IPS-20b (cell line): ENCODE measurements around the gene CLCN1.

Source experiments
- H3K27ac ChIP-seq: one replicate; pipeline ENCODE4 v1.5.1; 2013; ENCODE audit warnings: low read length
- H3K27me3 ChIP-seq: 2 replicates; pipeline ENCODE4 v1.6.1; 2013; ENCODE audit warnings: mild to moderate bottlenecking, low read length, inconsistent platforms; ENCODE audit not compliant: insufficient read depth
- H3K36me3 ChIP-seq: 2 replicates; pipeline ENCODE4 v1.6.1; 2013; ENCODE audit warnings: low read depth, mild to moderate bottlenecking, inconsistent platforms, low read length, moderate library complexity; ENCODE audit not compliant: insufficient read depth
- H3K4me1 ChIP-seq: 2 replicates; pipeline ENCODE4 v1.6.1; 2013; ENCODE audit warnings: mild to moderate bottlenecking, control low read depth, inconsistent platforms, low read length, moderate library complexity; ENCODE audit not compliant: insufficient read depth
- H3K4me3 ChIP-seq: 2 replicates; pipeline ENCODE4 v1.5.1; 2013; ENCODE audit warnings: mild to moderate bottlenecking, low read length, inconsistent platforms
- H3K9ac ChIP-seq: 2 replicates; pipeline ENCODE4 v1.6.1; 2013; ENCODE audit warnings: low read depth, mild to moderate bottlenecking, inconsistent platforms, low read length, moderate library complexity
- H3K9me3 ChIP-seq: 2 replicates; pipeline ENCODE4 v1.6.1; 2013; ENCODE audit warnings: mild to moderate bottlenecking, low read depth, low read length, inconsistent platforms; ENCODE audit not compliant: insufficient read depth

Gene CLCN1

GRCh38 chr7:143321242-143321641 lies 5.3 kb downstream of the CLCN1 start:
- Histone ChIP-seq H3K36me3 (no peaks in the 10 kb centered on the region), H3K4me1 (peaks cover 2% of the 10 kb centered on the region; the same call in 1 of the 2 replicates), H3K4me3 (no peak overlapping the region), H3K9ac (no peak overlapping the region), H3K9me3 (no peaks in the 10 kb centered on the region), H3K27me3 (no peaks in the 10 kb centered on the region), H3K27ac (no peak overlapping the region)

DNA sequence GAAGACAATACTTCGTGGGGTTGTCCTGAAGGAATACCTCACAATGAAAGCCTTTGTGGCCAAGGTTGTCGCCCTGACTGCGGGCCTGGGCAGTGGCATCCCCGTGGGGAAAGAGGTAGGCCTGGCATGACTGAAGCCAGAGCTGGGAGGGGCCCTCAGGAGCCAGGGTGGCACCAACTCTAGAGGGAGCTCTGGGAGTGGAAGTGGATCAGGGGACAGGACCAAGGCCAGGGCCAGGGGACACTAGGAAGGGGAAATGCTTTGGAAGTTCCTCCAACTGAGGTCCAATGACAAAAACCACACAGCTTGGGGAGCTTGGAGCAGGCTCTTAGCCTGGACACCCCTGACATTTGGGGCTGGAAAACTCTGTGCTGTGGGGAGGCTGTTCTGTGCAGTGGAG lies 5.8 kb downstream of the CLCN1 start:
- Histone ChIP-seq H3K9me3 (no peaks in the 10 kb centered on the region), H3K36me3 (no peaks in the 10 kb centered on the region), H3K4me1 (peaks cover 2% of the 10 kb centered on the region; the same call in 1 of the 2 replicates), H3K27me3 (no peaks in the 10 kb centered on the region), H3K9ac (no peak overlapping the region), H3K27ac (no peak overlapping the region), H3K4me3 (no peak overlapping the region)

GRCh38 chr7:143322760-143323633 lies 7.1 kb downstream of the CLCN1 start:
- H3K27me3 ChIP-seq: no peaks in the 10 kb centered on the region

DNA sequence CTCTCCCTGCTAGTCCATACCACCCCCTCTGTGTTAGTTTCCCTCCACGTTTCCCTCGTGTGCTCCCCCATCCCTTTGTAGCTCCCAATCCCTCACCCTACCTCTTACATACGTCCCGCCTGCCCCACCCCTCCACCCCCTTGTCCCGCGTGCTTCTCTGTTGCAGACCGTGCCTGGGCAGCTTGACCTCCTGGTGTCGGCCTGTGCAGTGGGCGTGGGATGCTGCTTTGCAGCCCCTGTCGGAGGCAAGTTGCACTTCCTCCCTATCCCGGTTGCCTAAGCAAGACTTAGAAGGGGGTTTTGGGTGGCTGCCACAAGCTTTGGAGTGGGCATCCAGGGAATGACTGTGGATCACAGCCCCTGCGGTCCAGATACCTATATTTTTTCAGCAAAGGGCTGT lies 7.7 kb downstream of the CLCN1 start:
- Histone ChIP-seq H3K9ac (no peak overlapping the region), H3K4me1 (peaks cover 2% of the 10 kb centered on the region; the same call in 1 of the 2 replicates), H3K27me3 (no peaks in the 10 kb centered on the region), H3K27ac (no peak overlapping the region), H3K36me3 (no peaks in the 10 kb centered on the region), H3K4me3 (no peak overlapping the region), H3K9me3 (no peaks in the 10 kb centered on the region)

More at GRCh38 chr7:143322760-143323633, 7.1 kb downstream of the CLCN1 start:
- H3K36me3 ChIP-seq: no peaks in the 10 kb centered on the region
- H3K4me1 ChIP-seq: peaks cover 2% of the 10 kb centered on the region; the same call in 1 of the 2 replicates
- no peak overlapping the region for H3K27ac ChIP-seq
- no peak overlapping the region for H3K9ac ChIP-seq
- no peak overlapping the region for H3K4me3 ChIP-seq
- H3K9me3 ChIP-seq: no peaks in the 10 kb centered on the region

DNA sequence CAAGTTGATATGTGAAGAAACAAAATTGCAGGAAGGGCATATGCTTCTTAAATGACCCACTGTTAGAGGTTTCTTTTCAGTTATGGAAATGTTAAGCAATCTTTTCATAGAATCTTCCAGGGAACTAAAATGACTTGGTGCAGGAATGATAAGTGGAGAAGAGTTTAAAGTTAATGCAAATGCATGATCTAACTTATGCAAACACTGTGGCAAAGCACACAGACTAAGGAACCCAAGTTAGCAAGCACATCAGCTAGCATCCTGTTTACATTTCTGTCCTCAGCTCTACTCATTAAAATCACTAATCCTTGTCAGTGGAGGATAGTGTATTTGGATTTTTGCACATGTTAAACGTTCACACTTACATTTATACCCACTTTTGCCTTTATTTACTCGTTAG lies 9.3 kb downstream of the CLCN1 start:
- peaks cover 2% of the 10 kb centered on the region; the same call in 1 of the 2 replicates for H3K4me1 ChIP-seq
- H3K27me3 ChIP-seq: no peaks in the 10 kb centered on the region
- no peak overlapping the region for H3K4me3 ChIP-seq
- H3K36me3 ChIP-seq: no peaks in the 10 kb centered on the region
- H3K27ac ChIP-seq: no peak overlapping the region
- H3K9ac ChIP-seq: no peak overlapping the region
- H3K9me3 ChIP-seq: no peaks in the 10 kb centered on the region

- Histone ChIP-seq H3K27ac (no peak overlapping the region), H3K9me3 (no peaks in the 10 kb centered on the region), H3K4me1 (peaks cover 2% of the 10 kb centered on the region; the same call in 1 of the 2 replicates), H3K36me3 (no peaks in the 10 kb centered on the region), H3K9ac (no peak overlapping the region), H3K27me3 (no peaks in the 10 kb centered on the region), H3K4me3 (no peak overlapping the region)
Observed at GRCh38 chr7:143327903-143328302, 12.0 kb downstream of the CLCN1 start.

GRCh38 chr7:143329471-143330170 lies 13.7 kb downstream of the CLCN1 start:
- H3K4me1 ChIP-seq: no peaks in the 10 kb centered on the region
- no peak overlapping the region for H3K27ac ChIP-seq

DNA sequence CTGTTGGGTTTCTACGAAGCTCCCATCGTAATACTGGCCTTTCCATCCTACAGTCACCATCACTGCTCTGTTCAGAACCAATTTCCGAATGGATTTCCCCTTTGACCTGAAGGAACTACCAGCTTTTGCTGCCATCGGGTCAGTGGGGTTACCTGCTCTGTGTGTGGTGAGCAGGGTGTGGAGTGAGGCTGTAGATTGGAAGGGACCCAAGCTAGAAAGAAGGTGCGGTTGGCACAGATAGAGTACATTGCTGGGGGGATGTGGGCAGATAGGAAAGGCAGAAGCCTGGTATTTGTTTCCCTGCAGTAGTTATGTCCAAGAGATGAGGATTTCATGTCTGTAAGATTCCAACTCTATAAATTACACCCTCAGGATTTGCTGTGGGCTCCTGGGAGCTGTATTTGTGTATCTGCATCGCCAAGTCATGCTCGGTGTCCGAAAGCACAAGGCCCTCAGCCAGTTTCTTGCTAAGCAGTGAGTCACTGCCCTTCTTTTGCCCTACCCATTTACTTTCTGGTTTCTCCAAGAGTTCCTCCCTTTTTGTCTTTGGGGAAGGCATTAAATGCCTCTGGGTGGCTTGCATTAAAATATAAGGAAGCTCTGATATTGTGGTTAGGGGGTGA lies 15.4 kb downstream of the CLCN1 start:
- Histone ChIP-seq H3K9ac (no peak overlapping the region), H3K9me3 (no peaks in the 10 kb centered on the region), H3K27me3 (no peaks in the 10 kb centered on the region), H3K27ac (no peak overlapping the region), H3K4me1 (no peaks in the 10 kb centered on the region), H3K36me3 (no peaks in the 10 kb centered on the region), H3K4me3 (no peak overlapping the region)

More at GRCh38 chr7:143329471-143330170, 13.7 kb downstream of the CLCN1 start:
- Histone ChIP-seq H3K4me3 (no peak overlapping the region), H3K9ac (no peak overlapping the region), H3K9me3 (no peaks in the 10 kb centered on the region), H3K36me3 (no peaks in the 10 kb centered on the region), H3K27me3 (no peaks in the 10 kb centered on the region)

DNA sequence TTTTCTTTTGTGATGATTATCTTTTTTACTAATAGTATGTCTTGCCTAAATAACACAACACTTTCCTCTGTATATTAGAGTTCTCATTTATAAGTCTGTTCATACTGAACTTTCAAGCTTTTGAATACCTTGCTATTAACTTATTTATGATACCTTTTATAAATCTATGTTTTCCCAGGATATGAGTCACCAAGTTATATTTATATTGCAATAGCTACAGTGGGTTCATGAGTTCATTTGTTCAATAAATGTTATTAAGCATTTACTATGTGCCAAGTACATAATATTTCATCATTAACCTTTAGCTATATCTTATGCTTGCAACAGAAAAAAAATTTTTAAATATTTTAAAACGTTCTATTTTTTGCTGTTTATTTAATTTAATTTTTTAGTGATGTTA lies 18.3 kb downstream of the CLCN1 start:
- Histone ChIP-seq H3K9ac (no peak overlapping the region), H3K4me3 (no peak overlapping the region), H3K36me3 (no peaks in the 10 kb centered on the region), H3K27ac (no peak overlapping the region), H3K27me3 (no peaks in the 10 kb centered on the region), H3K4me1 (no peaks in the 10 kb centered on the region), H3K9me3 (no peaks in the 10 kb centered on the region)

DNA sequence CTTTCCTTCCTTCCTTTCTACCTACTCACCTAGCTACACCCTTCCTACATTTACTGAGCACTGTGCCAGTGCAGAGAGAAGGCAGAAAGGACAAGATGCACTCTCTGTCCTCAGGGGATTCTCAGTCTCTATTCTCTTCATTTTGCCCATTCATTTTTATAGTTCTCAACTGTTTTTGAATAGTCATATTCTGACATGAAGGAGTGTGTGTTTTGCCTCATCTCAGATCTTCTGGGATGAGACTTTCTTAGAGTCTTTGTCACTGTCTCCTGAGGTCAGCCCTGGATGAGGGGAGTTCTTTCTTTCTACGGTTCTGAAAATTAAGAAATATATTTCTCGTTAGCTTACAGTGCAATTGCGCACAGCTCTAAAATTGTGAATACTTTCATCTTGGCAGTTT lies 21.3 kb downstream of the CLCN1 start:
- Histone ChIP-seq H3K4me3 (no peak overlapping the region), H3K9me3 (no peaks in the 10 kb centered on the region), H3K27me3 (no peaks in the 10 kb centered on the region), H3K36me3 (no peaks in the 10 kb centered on the region), H3K4me1 (no peaks in the 10 kb centered on the region), H3K27ac (no peak overlapping the region), H3K9ac (no peak overlapping the region)

- Histone ChIP-seq H3K4me1 (no peaks in the 10 kb centered on the region), H3K27ac (no peak overlapping the region), H3K4me3 (no peak overlapping the region), H3K27me3 (peaks cover 26% of the 10 kb centered on the region), H3K9ac (no peak overlapping the region), H3K36me3 (no peaks in the 10 kb centered on the region), H3K9me3 (no peaks in the 10 kb centered on the region)
Observed at GRCh38 chr7:143341842-143342241, 25.9 kb downstream of the CLCN1 start.
